ENCODE measurements around the gene RPP25.
"Not testable (repeated sequence)": the region's sequence is repeated elsewhere in the genome, so short reads cannot be mapped to it uniquely, and the experiment has no call there.

Gene RPP25

GRCh38 chr15:74962219-74962618, 5.6 kb upstream of the RPP25 start:
- DNase-seq = no peak

- no peak for DNase-seq
These were observed 5.0 kb upstream of the RPP25 start for GRCh38 chr15:74961616-74962015.

GRCh38 chr15:74960995-74961588, 4.5 kb upstream of the RPP25 start:
- DNase-seq = no peak

GRCh38 chr15:74960286-74960685, 3.7 kb upstream of the RPP25 start:
- no peak for DNase-seq

- no peak for DNase-seq
These were observed 3.0 kb upstream of the RPP25 start for GRCh38 chr15:74959586-74959939.

- DNase-seq = no peak
These were observed 2.5 kb upstream of the RPP25 start for GRCh38 chr15:74958908-74959585.

GRCh38 chr15:74958320-74958907, 1.8 kb upstream of the RPP25 start:
- DNase-seq = no peak

GRCh38 chr15:74957476-74958035, 984 bp upstream of the RPP25 start:
- DNase-seq = no peak

GRCh38 chr15:74955796-74956647, 550 bp downstream of the RPP25 start:
- peak; percentile 18 to 78 (median 45) for DNase-seq

- no peak for DNase-seq
These were observed 1.6 kb downstream of the RPP25 start for GRCh38 chr15:74955017-74955416.

- DNase-seq = no peak
These were observed 2.1 kb downstream of the RPP25 start for GRCh38 chr15:74954515-74954914.

- no peak for DNase-seq
These were observed 5.6 kb downstream of the RPP25 start for GRCh38 chr15:74951006-74951405.

GRCh38 chr15:74950078-74950908, 6.3 kb downstream of the RPP25 start:
- DNase-seq = peak; percentile 40 to 79 (median 64)

- DNase-seq = peak; percentile 83 to 95 (median 89)
These were observed 18.8 kb downstream of the RPP25 start, which contains the start of gene COX5A for GRCh38 chr15:74937590-74938371. Gene COX5A, minus strand, starts transcription at chr15:74938073. Its CDS starts 59 bp downstream, at chr15:74938014.

GRCh38 chr15:74937272-74937589, 19.3 kb downstream of the RPP25 start:
- DNase-seq = no peak

GRCh38 chr15:74935193-74935592, 21.4 kb downstream of the RPP25 start:
- not testable (repeated sequence) for DNase-seq

GRCh38 chr15:74933573-74933972, 23.0 kb downstream of the RPP25 start:
- DNase-seq = no peak

- no peak for DNase-seq
These were observed 27.8 kb downstream of the RPP25 start for GRCh38 chr15:74928771-74929198.

- DNase-seq = no peak
These were observed 32.0 kb downstream of the RPP25 start for GRCh38 chr15:74924525-74924924.

GRCh38 chr15:74920456-74920855, 36.1 kb downstream of the RPP25 start:
- DNase-seq = no peak

GRCh38 chr15:74917676-74918075, 38.9 kb downstream of the RPP25 start:
- no peak for DNase-seq
